Endometrium (tissue), 2 donors: ENCODE results near the gene NEK6.

Experiments
- FAIRE-seq: peaks from 2 replicates; lab custom pipeline; 2012; peaks lifted over from hg19 to GRCh38; lab: Jason Lieb, UNC
- donor health status: control.
- donor health status: control.

Gene NEK6

DNA sequence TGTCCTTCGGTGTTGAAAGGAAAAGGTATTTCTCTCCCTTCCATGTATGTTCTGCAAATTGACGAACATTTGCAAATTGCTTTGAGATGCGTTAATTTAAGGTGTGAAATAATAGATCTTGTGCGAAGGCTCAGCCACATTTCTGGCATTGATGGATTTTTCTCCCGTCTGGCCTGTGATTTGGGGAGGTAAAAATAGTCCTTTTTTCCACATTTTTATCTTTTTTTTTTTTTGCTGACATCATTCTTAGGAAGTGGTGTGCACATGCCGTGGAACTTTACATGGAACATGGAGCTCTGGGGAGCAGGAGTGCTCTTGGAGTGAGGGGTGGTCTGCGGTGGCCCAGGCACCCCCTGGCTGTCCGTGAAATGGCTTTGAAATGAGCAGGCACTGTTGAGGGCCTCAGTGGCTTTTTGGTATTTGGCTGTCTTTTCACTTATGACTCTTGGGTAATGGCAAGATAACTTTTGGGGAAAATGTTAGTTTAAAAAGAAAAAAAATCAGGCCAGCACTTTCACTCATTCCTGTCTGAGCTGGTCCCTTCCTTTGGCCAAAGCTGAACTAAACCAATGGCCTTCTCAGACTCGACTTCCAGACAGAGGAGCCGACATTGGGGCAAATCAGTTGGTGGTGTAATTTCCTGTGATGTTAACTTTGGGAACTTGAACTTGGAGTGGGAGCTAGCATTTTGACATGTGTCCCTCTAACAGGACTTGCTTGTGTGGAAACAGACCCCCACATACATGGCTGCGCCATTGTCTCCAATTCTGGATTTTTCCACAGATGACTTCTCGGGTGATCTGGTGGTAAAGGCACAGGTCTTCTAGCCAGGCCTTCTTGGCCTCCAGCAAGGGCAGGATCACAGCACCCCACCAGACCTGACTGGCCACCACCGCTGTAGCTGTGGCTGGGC, 4.2 kb downstream of the NEK6 start:
- no peak for FAIRE-seq

GRCh38 chr9:124262649-124262972, 4.9 kb downstream of the NEK6 start:
- no peak for FAIRE-seq

DNA sequence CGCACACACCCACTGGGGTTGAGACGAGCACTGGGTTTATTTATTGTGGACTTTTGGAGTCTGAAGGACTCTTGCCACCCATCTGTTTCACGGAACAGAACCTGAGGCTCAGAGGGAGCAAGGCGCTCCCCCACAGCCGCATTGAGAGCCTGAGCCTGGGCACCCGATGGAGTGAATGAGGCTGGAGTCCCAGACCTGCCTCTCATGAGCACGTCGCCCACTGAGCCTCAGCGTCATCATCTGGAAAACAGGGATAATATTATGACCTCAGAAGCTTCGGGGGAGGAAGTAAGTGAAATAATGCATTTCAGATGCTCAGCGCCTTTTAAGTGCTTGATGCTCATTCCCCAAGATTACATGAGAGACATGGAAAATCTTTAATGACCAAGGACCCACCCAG, 5.5 kb downstream of the NEK6 start:
- no peak for FAIRE-seq

GRCh38 chr9:124263800-124264426, 6.2 kb downstream of the NEK6 start:
- no peak for FAIRE-seq

DNA sequence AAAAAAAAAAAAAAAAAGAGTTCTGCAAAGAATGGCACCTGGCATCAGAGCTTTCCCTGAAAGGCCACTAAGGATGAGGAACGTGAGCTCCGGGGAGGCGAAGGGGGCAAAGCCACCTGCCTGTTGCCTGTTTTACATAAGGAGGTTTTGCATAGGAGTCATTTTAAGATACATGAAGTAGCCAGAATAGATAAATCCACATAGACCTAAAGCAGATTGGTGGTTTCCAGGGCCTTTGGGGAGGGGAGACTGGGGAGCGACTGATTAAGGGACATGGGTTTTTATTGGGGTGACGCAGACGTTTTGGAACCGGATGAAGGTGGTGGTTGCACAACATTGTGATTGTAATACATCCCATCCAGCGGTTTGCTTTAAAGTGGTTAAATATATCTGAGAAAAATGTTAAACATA, 7.1 kb downstream of the NEK6 start:
- no peak for FAIRE-seq

DNA sequence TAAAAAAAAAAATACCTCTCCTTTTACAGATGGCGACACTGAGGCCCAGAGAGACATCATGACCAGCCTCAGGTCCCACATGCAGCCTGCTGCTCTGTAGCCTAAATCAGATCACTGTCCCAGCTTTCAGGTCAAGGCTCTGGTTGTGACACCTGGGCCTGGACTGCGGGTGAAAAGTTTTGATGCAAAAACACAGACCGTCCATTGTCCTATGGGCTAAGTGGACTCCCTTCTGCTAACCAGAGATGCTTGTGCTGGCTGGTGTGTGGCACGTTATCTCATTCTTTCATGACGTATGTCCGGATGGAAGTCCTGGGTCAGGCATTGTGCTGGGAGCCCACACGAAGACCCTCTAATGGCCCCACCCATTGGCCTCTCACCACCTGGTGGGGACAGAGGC, 7.8 kb downstream of the NEK6 start:
- no peak for FAIRE-seq

DNA sequence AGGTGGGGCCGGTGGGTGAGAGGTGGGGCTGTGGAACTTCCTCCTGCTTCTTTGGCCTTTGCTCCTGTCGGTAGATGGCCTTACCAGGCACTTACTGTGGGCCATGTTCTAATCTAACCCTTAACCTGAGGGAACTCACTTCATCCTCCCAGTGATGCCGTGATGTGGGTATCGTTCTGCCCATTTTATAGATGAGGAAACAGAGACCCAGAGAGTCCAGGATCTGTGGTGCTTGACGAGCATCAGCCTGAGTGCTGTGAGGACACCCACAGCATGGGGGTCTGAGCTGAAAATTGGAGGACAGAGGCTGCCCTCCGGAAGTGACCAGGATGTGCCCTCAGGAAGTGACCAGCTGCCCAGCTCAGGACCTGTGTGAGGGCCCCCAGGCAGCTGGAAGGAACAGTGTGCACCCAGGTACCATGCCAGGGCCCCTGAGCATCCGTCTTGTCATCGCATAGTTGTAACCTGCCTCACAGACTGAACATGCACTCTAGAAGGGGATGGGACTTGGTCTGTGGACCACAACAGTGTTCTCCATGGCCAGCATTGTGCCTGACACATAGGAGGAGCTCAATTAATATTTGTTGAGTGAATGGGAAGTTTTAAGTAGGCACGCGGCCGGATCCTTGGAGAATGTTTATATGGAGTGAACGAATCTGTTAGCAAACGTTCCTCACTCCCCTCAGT, 8.5 kb downstream of the NEK6 start:
- FAIRE-seq, result no peak

DNA sequence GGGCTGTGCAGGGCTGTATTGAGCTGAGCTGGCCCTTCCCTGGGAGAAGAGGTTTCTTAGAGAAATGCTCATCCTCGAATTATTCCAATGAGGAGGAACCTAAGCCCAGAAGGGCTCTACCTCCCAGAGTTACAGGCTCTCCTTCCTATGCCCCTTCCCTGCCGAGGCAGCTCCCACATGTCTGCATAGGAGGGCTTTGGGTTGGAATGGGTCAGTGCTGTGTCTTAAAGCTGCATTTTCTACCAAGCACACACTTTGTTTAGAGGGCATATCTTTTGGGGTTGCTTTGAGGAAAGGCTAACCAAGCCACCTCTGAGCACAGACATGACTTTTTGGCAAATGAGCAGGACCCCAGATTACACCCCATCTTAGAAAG, 9.1 kb downstream of the NEK6 start:
- no peak for FAIRE-seq

GRCh38 chr9:124267271-124267807, 9.6 kb downstream of the NEK6 start:
- FAIRE-seq, result no peak

DNA sequence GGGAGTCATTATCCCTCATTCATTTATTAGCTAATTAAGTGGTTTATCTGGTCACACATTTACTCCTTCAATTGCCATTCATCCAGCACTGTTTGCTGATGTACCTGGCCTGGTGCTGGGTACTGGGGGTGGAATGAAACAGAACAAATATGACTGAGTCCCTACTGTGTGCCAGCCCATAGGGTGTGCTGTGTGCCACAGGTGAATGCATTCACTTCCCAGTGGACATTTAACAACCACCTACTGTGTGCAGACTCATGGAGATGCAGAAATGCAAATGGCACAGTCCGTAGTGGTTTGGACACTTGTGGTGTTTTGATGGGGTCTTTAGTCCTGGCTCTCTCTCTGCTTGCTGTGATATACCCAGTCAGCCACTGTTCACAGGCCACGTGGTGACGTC, 10.5 kb downstream of the NEK6 start:
- FAIRE-seq, result no peak

- no peak for FAIRE-seq
Measured at GRCh38 chr9:124268661-124269060, 10.9 kb downstream of the NEK6 start.

GRCh38 chr9:124269556-124269955, 11.8 kb downstream of the NEK6 start:
- no peak for FAIRE-seq

- FAIRE-seq, result no peak
Measured at GRCh38 chr9:124270504-124271335, 13.0 kb downstream of the NEK6 start.

DNA sequence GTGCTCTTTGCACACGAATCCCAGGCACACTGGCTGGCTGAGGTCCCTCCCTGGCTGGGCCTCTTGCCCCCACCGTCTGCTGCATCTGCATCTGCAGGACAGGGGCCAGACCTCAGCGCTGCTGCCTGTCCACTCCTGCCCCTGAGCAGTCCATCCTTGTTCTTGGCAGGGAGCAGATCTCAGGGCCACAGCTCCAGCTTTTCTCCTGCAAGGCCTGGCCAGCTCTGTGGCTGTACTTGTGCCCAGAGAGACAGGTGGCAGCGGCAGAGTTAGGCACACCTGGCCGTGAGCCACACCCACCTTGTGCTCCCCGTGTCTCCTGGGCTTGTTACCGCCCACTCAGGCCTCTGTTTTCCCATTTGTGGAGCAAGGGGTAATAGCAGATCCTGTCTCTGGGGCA, 13.9 kb downstream of the NEK6 start:
- FAIRE-seq, result no peak

GRCh38 chr9:124272118-124272517, 14.4 kb downstream of the NEK6 start:
- FAIRE-seq, result no peak

GRCh38 chr9:124272979-124273378, 15.2 kb downstream of the NEK6 start:
- FAIRE-seq, result no peak

DNA sequence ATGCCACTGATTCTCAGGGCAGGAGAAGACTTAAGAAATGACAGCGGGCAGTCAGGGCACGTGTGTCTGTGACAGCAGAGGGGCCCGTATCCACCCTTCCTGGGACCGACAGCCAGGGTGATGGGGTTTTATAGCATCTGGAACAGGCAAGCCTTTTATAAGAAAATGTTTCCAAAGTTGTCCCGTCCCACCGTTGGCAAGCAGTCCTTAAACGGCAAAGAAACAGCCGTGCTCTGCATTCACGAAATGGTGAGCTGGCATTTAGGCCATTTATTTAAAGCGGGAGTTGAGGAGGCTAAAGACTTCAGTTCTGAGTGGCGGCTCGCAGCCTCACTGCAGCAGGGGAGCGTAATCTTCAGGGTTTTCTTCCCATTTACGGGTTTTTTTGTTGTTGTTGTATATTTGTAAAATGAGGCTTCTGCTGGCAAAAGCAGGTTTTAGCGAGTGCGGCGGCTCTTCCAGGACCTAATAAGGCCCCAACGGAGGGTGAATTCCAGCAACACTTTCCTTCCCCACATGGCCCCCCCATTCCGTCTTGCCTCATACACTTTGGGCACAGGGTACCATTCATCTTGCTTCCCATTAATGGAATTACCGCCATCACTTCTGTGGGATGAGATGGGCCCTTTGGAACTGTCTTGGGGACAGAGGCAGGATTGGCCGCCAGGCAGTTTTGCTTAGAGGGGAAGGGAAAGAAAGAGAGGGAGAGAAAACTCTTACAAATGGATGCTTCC, 15.8 kb downstream of the NEK6 start:
- no peak for FAIRE-seq

- no peak for FAIRE-seq
Measured at GRCh38 chr9:124274226-124274625, 16.5 kb downstream of the NEK6 start.

- no peak for FAIRE-seq
Measured at GRCh38 chr9:124274738-124275137, 17.0 kb downstream of the NEK6 start.

GRCh38 chr9:124277420-124277819, 19.7 kb downstream of the NEK6 start:
- no peak for FAIRE-seq

GRCh38 chr9:124278054-124278540, 20.3 kb downstream of the NEK6 start:
- FAIRE-seq, result no peak
